Measurements from ENCODE around the gene CDH7.

Gene CDH7

DNA sequence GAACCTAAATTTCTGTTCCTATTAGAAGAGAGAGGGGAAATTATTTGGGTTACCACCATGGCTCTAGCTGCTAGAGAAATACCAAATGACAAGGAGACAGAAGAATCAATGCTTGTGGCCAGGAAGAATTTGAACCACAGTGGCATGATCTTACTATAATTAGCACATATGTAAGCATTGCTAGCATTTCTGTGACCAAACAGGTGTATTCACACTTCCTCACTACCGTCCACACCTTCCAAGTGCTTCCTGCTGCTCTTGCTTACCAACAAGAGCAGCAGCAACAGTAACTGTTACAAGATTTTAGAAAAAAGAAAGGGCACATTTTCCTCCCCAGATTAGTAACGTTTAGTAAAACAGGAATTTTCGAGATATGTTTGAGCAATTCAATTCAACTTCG, 60.5 kb downstream of the CDH7 start:
- TF ChIP-seq ZFX (IDR thresholded peaks at IDR 0.05) (no peak), CTCF (conservative IDR thresholded peaks at IDR 0.05) (no peak)
- H3K27ac ChIP-seq: no peak overlapping the region

DNA sequence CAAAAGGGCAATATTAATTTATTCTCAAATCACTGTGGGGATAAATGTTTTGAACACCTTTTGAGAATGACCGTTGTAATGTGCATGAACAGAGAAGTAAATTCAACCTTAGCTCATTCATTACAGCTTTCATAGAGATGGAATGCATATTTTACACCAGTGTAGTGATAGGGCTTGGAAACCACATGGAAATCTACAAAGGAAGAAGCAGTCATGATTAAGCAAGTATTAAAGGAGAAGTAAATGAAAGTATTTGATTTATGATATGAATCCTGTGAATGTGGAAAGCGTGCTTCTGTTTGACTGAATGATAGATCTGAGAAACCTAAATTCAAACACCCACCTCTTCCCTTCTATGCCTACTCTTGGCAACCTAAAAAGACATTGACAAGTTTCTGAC, 64.7 kb downstream of the CDH7 start:
- no peak for TF ChIP-seq CTCF (conservative IDR thresholded peaks at IDR 0.05)
- TF ChIP-seq ZFX (IDR thresholded peaks at IDR 0.05): no peak
- no peak overlapping the region for H3K27ac ChIP-seq

- H3K27ac ChIP-seq: no peak overlapping the region
- no peak for TF ChIP-seq ZFX (IDR thresholded peaks at IDR 0.05)
- no peak for TF ChIP-seq CTCF (conservative IDR thresholded peaks at IDR 0.05)
Measured at GRCh38 chr18:65817178-65817577, 66.4 kb downstream of the CDH7 start.

- TF ChIP-seq CTCF (conservative IDR thresholded peaks at IDR 0.05): no peak
- no peak for TF ChIP-seq ZFX (IDR thresholded peaks at IDR 0.05)
- no peak overlapping the region for H3K27ac ChIP-seq
Measured at GRCh38 chr18:65821911-65822310, 71.1 kb downstream of the CDH7 start.

DNA sequence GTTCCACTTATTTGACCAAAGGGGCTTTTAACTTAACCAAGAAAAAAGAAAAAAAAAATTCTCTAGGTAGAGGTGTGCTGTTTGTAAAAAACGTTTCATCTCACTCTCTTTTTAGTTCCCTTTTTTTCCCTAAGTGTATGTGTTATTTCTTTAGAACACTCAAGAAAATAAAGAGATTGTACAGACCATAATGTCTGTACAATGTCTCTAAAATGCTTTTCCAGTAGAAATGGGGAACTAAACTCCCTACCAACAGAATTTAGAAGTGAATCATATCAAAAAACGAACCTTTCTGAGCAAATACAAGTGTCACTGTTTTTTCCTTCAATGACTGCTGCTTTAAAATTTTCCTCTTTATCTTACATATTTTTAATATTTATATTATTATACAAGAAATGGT, 72.0 kb downstream of the CDH7 start:
- no peak overlapping the region for H3K27ac ChIP-seq
- TF ChIP-seq ZFX (IDR thresholded peaks at IDR 0.05) (no peak), CTCF (conservative IDR thresholded peaks at IDR 0.05) (no peak)

GRCh38 chr18:65827444-65827843, 76.6 kb downstream of the CDH7 start:
- no peak overlapping the region for H3K27ac ChIP-seq
- no peak for TF ChIP-seq ZFX (IDR thresholded peaks at IDR 0.05)
- no peak for TF ChIP-seq CTCF (conservative IDR thresholded peaks at IDR 0.05)

GRCh38 chr18:65835881-65836280, 85.1 kb downstream of the CDH7 start:
- H3K27ac ChIP-seq: no peak overlapping the region
- TF ChIP-seq CTCF (conservative IDR thresholded peaks at IDR 0.05) (no peak), ZFX (IDR thresholded peaks at IDR 0.05) (no peak)

All from C4-2B (cell line).